GM12878 (cell line): Measurements from ENCODE around the gene CLDN10. TPM values are rescaled to one million over a fixed set of nuclear protein-coding genes. Genes with fewer than 3 reads are reported as not detected.

ENCODE experiments used
- ATF7 ChIP-seq: fragments of 450-650 bp; IDR thresholded peaks from 2 replicates; pipeline ENCODE4 v1.6.1; 2016; ENCODE audit warnings: low read depth, mild to moderate bottlenecking
- BHLHE40 ChIP-seq, 2 experiments: fragments of 450-650 bp in 1 of 2; IDR thresholded peaks; 2 replicates each; pipeline ENCODE4 v1.6.1; 2011 to 2017; ENCODE audit warnings: low read depth in 2 of 2, borderline replicate concordance in 1 of 2, improper control_type of control experiment in 1 of 2, low read length in 1 of 2, mild to moderate bottlenecking in 1 of 2
- CBFB ChIP-seq: IDR thresholded peaks from 2 replicates; pipeline ENCODE4 v1.6.1; 2016; ENCODE audit warnings: antibody characterized with exemption, low read depth
- CEBPB ChIP-seq, 2 experiments: fragments of 150-350 bp in 1 of 2; IDR thresholded peaks; 2 replicates each; pipeline ENCODE4 v1.6.1; 2012 to 2014; ENCODE audit warnings: low read depth in 2 of 2, low read length in 2 of 2, borderline replicate concordance in 1 of 2, inconsistent platforms in 1 of 2
- EP300 ChIP-seq, 2 experiments: fragments of 150-350 bp in 1 of 2; IDR thresholded peaks; 2 replicates each; pipeline ENCODE4 v1.6.1; 2011 to 2012; ENCODE audit warnings: low read depth in 2 of 2, low read length in 2 of 2, borderline replicate concordance in 1 of 2, improper control_type of control experiment in 1 of 2, inconsistent platforms in 1 of 2; ENCODE audit not compliant: control insufficient read depth in 1 of 2
- ETV6 ChIP-seq, 2 experiments: fragments of 450-650 bp in 1 of 2; IDR thresholded peaks in 1 of 2; conservative IDR thresholded peaks in 1 of 2; 2 replicates each; pipeline ENCODE4 v1.6.1; 2014; ENCODE audit warnings: antibody characterized with exemption in 1 of 2, borderline replicate concordance in 1 of 2, low read depth in 1 of 2, mild to moderate bottlenecking in 1 of 2, moderate library complexity in 1 of 2
- FOS ChIP-seq: IDR thresholded peaks from 3 replicates; pipeline ENCODE4 v1.6.1; 2011; ENCODE audit warnings: borderline replicate concordance; ENCODE audit not compliant: insufficient read length; ENCODE audit errors: extremely low read depth
- IKZF1 ChIP-seq: fragments of 450-650 bp; conservative IDR thresholded peaks from 2 replicates; pipeline ENCODE4 v1.6.1; 2017; ENCODE audit warnings: antibody characterized with exemption, mild to moderate bottlenecking
- IRF4 ChIP-seq: IDR thresholded peaks from 2 replicates; pipeline ENCODE4 v1.6.1; 2011; ENCODE audit warnings: low read depth, low read length
- KAT2A ChIP-seq: conservative IDR thresholded peaks from 2 replicates; pipeline ENCODE4 v1.6.1; 2011; ENCODE audit warnings: low read depth, low read length; ENCODE audit not compliant: control insufficient read depth
- MEF2B ChIP-seq: fragments of 450-650 bp; IDR thresholded peaks from 2 replicates; pipeline ENCODE4 v1.6.1; 2018; ENCODE audit warnings: mild to moderate bottlenecking, moderate library complexity; ENCODE audit not compliant: partially characterized antibody, poor library complexity, severe bottlenecking
- MLLT1 ChIP-seq: fragments of 450-650 bp; IDR thresholded peaks from 2 replicates; pipeline ENCODE4 v1.6.1; 2016; ENCODE audit warnings: mild to moderate bottlenecking
- NR2C2 ChIP-seq: IDR thresholded peaks from 2 replicates; pipeline ENCODE4 v1.6.1; 2011; ENCODE audit warnings: borderline replicate concordance, low read depth; ENCODE audit not compliant: control insufficient read depth, insufficient read length
- PML ChIP-seq: IDR thresholded peaks from 2 replicates; pipeline ENCODE4 v1.6.1; 2012; ENCODE audit warnings: low read length, inconsistent platforms
- POU2F2 ChIP-seq: IDR thresholded peaks from 3 replicates; pipeline ENCODE4 v1.6.1; 2011; ENCODE audit warnings: low read depth, mild to moderate bottlenecking, low read length, borderline replicate concordance
- PRDM15 ChIP-seq: fragments of 450-650 bp; formaldehyde crosslinking; IDR thresholded peaks from 2 replicates; pipeline ENCODE4 v1.4.0; 2020; ENCODE audit warnings: mild to moderate bottlenecking, moderate library complexity
- RUNX3 ChIP-seq: IDR thresholded peaks from 2 replicates; pipeline ENCODE4 v1.6.1; 2012; ENCODE audit warnings: low read length, inconsistent platforms
- SIX5 ChIP-seq: IDR thresholded peaks from 2 replicates; pipeline ENCODE4 v1.6.1; 2011; ENCODE audit warnings: mild to moderate bottlenecking, low read depth, low read length, moderate library complexity; ENCODE audit not compliant: severe bottlenecking
- TCF3 ChIP-seq: IDR thresholded peaks from 2 replicates; pipeline ENCODE4 v1.6.1; 2012; ENCODE audit warnings: low read depth, mild to moderate bottlenecking, low read length, borderline replicate concordance; ENCODE audit not compliant: insufficient read depth
- polyA plus RNA-seq, 11 experiments: library from polyadenylated mRNA; depleted of rRNA in 4 of 11; unstranded in 6 of 11; stranded (reverse) in 5 of 11; fragments of >200 nt; fragmentation: Nextera tagmentation in 4 of 11; fragmentation: Illumina TruSeq in 1 of 11; extraction: Ambion mirVana in 4 of 11; extraction: Trizol in 1 of 11; gene quantifications; 1 replicate in 1 of 11; 2 replicates in 10 of 11; pipeline versions ENCODE4 v1.2.1 to v1.2.3, GENCODE V29; 2011 to 2016; ENCODE audit warnings: inconsistent platforms in 2 of 11, missing spikeins in 2 of 11, low read depth in 1 of 11
- total RNA-seq, 4 experiments: library from RNA; depleted of rRNA in 3 of 4; stranded (reverse); fragments of >200 nt in 3 of 4; fragmentation: Illumina TruSeq in 1 of 4; extraction: Trizol in 1 of 4; gene quantifications; 2 replicates each; pipeline versions ENCODE4 v1.2.1 to v1.2.3, GENCODE V29; 2013 to 2021
- TF ChIP-seq, protein P1 (sequence below): IDR thresholded peaks from 2 replicates; pipeline ENCODE4 v1.6.1; 2011; ENCODE audit warnings: low read depth, mild to moderate bottlenecking, low read length, moderate library complexity, borderline replicate concordance; ENCODE audit errors: extremely low read depth
- TF ChIP-seq, protein P2 (sequence below), 3 experiments: IDR thresholded peaks in 2 of 3; conservative IDR thresholded peaks in 1 of 3; 2 replicates each; pipeline ENCODE4 v1.5.1; 2011; ENCODE audit warnings: low read depth in 3 of 3, low read length in 3 of 3, mild to moderate bottlenecking in 3 of 3, control low read depth in 2 of 3, moderate library complexity in 2 of 3, inconsistent platforms in 1 of 3, mixed read lengths in 1 of 3; ENCODE audit not compliant: control insufficient read depth in 2 of 3, insufficient read depth in 1 of 3; ENCODE audit errors: extremely low read depth in 1 of 3

CLDN10 gene
- total and polyA plus RNA-seq, 10 of the 15 experiments (the other 5 are each of a cell fraction or from before 2014, with no cell fraction given), result not detected

DNA sequence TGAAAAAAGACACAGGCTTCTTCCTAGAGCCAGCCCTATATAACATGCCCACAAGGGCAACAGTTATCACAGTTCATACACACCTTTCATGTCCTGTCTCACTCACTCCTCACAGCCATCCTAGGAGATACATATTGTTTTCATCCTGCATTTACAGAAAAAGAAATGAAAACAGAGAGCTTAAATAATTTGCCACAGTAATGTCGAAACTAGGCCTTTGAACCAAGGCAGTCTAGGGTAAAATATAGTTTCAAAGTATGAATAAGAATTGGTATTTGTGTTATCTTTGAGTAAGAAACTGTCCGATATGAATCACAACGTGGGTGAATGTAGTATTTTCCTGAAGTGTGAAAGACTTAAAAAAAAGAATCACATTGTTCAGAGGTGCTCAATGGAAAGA lies 26.8 kb downstream of the CLDN10 start (continued):
- TF ChIP-seq PRDM15 (no peak), ETV6 (conservative IDR thresholded peaks at IDR 0.05 in 1 of 2, IDR thresholded peaks at IDR 0.05 in 1 of 2; ENCODE audit: borderline replicate concordance in 1 of 2, low read depth in 1 of 2) (peak in 1 of 2 experiments; percentile 42; a peak in 1 of 4 replicates), CEBPB (IDR thresholded peaks at IDR 0.05; ENCODE audit: borderline replicate concordance in 1 of 2, low read depth in 2 of 2, low read length in 2 of 2) (peak in 1 of 2 experiments; percentile 73; a peak in 1 of 4 replicates), TCF3 (no peak), PML (peak; percentile 73), MLLT1 (no peak), RUNX3 (peak; percentile 89), ATF7 (peak; percentile 24; the same call in 1 of the 2 replicates), FOS (no peak), NR2C2 (no peak), IKZF1 (peak; percentile 73), POU2F2 (0 out of 3 replicates have a peak, but pooled peaks have one; percentile 34), MEF2B (peak; percentile 53), KAT2A (no peak), IRF4 (peak; percentile 95), BHLHE40 (IDR thresholded peaks at IDR 0.05; ENCODE audit: borderline replicate concordance in 1 of 2, low read depth in 2 of 2, low read length in 1 of 2) (no peak), CBFB (no peak), SIX5 (no peak), EP300 (IDR thresholded peaks at IDR 0.05; ENCODE audit: borderline replicate concordance in 1 of 2, control insufficient read depth in 1 of 2, low read depth in 2 of 2, low read length in 2 of 2) (peak; percentile 60 to 69; a peak in 2 of 4 replicates)
- TF ChIP-seq, protein P1, sequence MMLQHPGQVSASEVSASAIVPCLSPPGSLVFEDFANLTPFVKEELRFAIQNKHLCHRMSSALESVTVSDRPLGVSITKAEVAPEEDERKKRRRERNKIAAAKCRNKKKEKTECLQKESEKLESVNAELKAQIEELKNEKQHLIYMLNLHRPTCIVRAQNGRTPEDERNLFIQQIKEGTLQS, result no peak
- TF ChIP-seq, protein P2, sequence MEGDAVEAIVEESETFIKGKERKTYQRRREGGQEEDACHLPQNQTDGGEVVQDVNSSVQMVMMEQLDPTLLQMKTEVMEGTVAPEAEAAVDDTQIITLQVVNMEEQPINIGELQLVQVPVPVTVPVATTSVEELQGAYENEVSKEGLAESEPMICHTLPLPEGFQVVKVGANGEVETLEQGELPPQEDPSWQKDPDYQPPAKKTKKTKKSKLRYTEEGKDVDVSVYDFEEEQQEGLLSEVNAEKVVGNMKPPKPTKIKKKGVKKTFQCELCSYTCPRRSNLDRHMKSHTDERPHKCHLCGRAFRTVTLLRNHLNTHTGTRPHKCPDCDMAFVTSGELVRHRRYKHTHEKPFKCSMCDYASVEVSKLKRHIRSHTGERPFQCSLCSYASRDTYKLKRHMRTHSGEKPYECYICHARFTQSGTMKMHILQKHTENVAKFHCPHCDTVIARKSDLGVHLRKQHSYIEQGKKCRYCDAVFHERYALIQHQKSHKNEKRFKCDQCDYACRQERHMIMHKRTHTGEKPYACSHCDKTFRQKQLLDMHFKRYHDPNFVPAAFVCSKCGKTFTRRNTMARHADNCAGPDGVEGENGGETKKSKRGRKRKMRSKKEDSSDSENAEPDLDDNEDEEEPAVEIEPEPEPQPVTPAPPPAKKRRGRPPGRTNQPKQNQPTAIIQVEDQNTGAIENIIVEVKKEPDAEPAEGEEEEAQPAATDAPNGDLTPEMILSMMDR (IDR thresholded peaks at IDR 0.05 in 2 of 3, conservative IDR thresholded peaks at IDR 0.05 in 1 of 3; ENCODE audit: control insufficient read depth in 2 of 3, extremely low read depth in 1 of 3, insufficient read depth in 1 of 3, low read depth in 3 of 3, low read length in 3 of 3), result no peak
